Measurements from ENCODE around the gene RIPK4. TPM values are rescaled to one million over a fixed set of nuclear protein-coding genes. Genes with fewer than 3 reads are reported as not detected.

The RIPK4 gene
- total and polyA plus RNA-seq, 2 donors (not counting 1 experiment from before 2014, with no cell fraction given): not detected

DNA sequence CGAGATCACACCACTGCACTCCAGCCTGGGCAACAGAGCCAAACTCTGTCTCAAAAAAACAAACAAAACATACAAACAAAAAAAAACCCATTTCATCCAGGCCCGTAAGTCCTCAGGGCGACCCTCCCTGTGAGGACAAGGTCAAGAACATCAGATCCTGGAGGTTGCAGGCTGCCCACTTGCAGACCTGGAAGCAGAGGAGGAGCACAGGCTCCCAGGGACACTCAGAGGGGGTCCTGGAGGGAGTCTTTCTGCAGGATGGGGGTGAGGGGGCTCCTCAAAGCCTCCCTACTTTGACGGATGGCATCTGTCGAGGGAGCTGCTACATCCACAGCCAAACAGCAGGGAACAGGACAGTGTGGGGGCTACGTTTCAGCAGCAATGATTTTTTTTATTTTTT is 47.2 kb downstream of the RIPK4 start:
- Histone ChIP-seq H3K27me3 (replicated peaks in 1 of 4; ENCODE audit: control extremely low read depth in 1 of 4, control insufficient read depth in 3 of 4, insufficient read depth in 4 of 4, low read length in 3 of 4) (peaks cover 0 to 20% (median 2%) of the 10 kb centered on the region in 4 experiments), H3K79me2 (ENCODE audit: control insufficient read depth, insufficient read depth, low read length) (no peaks in the 10 kb centered on the region), H2AFZ (ENCODE audit: insufficient read depth, low read depth, low read length, poor library complexity, severe bottlenecking) (no peak overlapping the region), H3K4me2 (replicated peaks; ENCODE audit: low read depth, low read length, poor library complexity, severe bottlenecking) (no peak overlapping the region), H3K4me3 (ENCODE audit: control extremely low read depth in 1 of 5, extremely low read depth in 1 of 5, insufficient read depth in 1 of 5, low read depth in 2 of 5, low read length in 4 of 5) (no peak overlapping the region), H3K36me3 (replicated peaks in 1 of 2; ENCODE audit: control extremely low read depth in 1 of 2, control insufficient read depth in 1 of 2, extremely low read depth in 1 of 2, insufficient read depth in 2 of 2, low read length in 1 of 2) (no peaks in the 10 kb centered on the region), H3K27ac (ENCODE audit: low read length in 2 of 2) (no peak overlapping the region), H3K4me1 (ENCODE audit: control insufficient read depth in 2 of 2, insufficient read depth in 2 of 2, low read length in 2 of 2) (no peaks in the 10 kb centered on the region), H4K20me1 (ENCODE audit: control insufficient read depth, insufficient read depth, low read length, poor library complexity, severe bottlenecking) (no peaks in the 10 kb centered on the region), H3K9ac (ENCODE audit: low read length) (no peak overlapping the region), H3K9me3 (ENCODE audit: control extremely low read depth in 1 of 3, control insufficient read depth in 2 of 3, insufficient read depth in 1 of 3, low read length in 2 of 3) (no peaks in the 10 kb centered on the region)
- Mint-ChIP-seq H3K27ac (no peak overlapping the region), H3K4me1 (no peaks in the 10 kb centered on the region), H3K4me3 (no peak overlapping the region), H3K27me3 (peaks cover 45% of the 10 kb centered on the region), H3K9me3 (ENCODE audit: insufficient read depth) (no peaks in the 10 kb centered on the region)
- 96% methylated on average over 4 of the region's 6 CpGs for WGBS (ENCODE audit: insufficient coverage)
- ChIA-PET POLR2A (no interaction called here), CTCF (no interaction called here)
- no peak for TF ChIP-seq EZH2 (IDR thresholded peaks at IDR 0.05; ENCODE audit: borderline replicate concordance, insufficient read depth, low read depth, low read length, poor library complexity, severe bottlenecking)
- TF ChIP-seq, protein P1, sequence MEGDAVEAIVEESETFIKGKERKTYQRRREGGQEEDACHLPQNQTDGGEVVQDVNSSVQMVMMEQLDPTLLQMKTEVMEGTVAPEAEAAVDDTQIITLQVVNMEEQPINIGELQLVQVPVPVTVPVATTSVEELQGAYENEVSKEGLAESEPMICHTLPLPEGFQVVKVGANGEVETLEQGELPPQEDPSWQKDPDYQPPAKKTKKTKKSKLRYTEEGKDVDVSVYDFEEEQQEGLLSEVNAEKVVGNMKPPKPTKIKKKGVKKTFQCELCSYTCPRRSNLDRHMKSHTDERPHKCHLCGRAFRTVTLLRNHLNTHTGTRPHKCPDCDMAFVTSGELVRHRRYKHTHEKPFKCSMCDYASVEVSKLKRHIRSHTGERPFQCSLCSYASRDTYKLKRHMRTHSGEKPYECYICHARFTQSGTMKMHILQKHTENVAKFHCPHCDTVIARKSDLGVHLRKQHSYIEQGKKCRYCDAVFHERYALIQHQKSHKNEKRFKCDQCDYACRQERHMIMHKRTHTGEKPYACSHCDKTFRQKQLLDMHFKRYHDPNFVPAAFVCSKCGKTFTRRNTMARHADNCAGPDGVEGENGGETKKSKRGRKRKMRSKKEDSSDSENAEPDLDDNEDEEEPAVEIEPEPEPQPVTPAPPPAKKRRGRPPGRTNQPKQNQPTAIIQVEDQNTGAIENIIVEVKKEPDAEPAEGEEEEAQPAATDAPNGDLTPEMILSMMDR (IDR thresholded peaks at IDR 0.05): no peak
- ATAC-seq (ENCODE audit: low read depth) (no peak), DNase-seq (no peak)
- intact Hi-C loops (cut with micrococcal nuclease): no loop called here

DNA sequence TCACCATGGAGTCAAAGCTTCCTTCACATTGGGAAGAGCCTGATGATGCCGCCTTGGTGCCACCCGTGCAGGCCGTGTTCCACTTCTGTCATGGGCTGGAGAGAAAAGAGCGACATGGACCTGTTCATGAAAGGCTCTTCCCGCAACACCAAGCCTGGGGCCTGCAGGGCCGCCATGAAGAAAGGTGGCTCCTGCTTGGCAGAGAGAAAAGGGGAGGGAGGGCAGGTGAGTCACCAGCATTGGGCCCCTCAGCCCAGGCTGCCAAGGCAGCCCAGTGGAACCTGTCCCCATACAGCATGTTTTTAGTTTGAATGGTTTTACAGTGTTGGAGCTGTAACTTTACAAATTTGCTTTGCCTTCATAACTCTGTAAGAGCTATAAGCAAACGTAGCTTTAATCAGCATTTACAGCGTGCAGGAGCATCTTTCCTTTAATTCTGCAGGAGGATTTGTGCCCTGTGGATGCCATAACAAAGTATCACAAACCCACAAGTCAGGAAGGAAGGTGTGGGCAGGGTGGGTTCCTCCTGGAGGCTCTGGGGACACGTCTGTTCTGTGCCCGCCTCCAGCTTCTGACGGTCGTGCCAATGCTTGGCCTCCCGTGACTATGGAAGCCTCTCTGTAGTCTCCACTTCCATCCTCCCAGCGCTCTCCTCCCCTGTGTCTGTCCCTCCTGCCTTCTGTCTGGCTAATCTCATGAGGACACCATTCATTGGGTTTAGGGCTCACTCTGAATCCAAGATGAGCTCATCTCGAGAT is 49.1 kb downstream of the RIPK4 start:
- no peaks in the 10 kb centered on the region for H3K9me3 Mint-ChIP-seq (ENCODE audit: insufficient read depth)

More for the DNA sequence above, 49.1 kb downstream of the RIPK4 start:
- no peak for ATAC-seq (ENCODE audit: low read depth)
- TF ChIP-seq EZH2 (IDR thresholded peaks at IDR 0.05; ENCODE audit: borderline replicate concordance, insufficient read depth, low read depth, low read length, poor library complexity, severe bottlenecking): no peak
- TF ChIP-seq, protein P1 (IDR thresholded peaks at IDR 0.05): no peak
- Histone ChIP-seq H3K9me3 (ENCODE audit: control extremely low read depth in 1 of 3, control insufficient read depth in 2 of 3, insufficient read depth in 1 of 3, low read length in 2 of 3) (no peaks in the 10 kb centered on the region), H4K20me1 (ENCODE audit: control insufficient read depth, insufficient read depth, low read length, poor library complexity, severe bottlenecking) (no peaks in the 10 kb centered on the region), H3K79me2 (ENCODE audit: control insufficient read depth, insufficient read depth, low read length) (no peaks in the 10 kb centered on the region), H3K4me2 (replicated peaks; ENCODE audit: low read depth, low read length, poor library complexity, severe bottlenecking) (no peak overlapping the region), H3K4me3 (ENCODE audit: control extremely low read depth in 1 of 5, extremely low read depth in 1 of 5, insufficient read depth in 1 of 5, low read depth in 2 of 5, low read length in 4 of 5) (no peak overlapping the region), H3K9ac (ENCODE audit: low read length) (no peak overlapping the region), H3K4me1 (ENCODE audit: control insufficient read depth in 2 of 2, insufficient read depth in 2 of 2, low read length in 2 of 2) (no peaks in the 10 kb centered on the region), H3K27me3 (replicated peaks in 1 of 4; ENCODE audit: control extremely low read depth in 1 of 4, control insufficient read depth in 3 of 4, insufficient read depth in 4 of 4, low read length in 3 of 4) (peaks cover 0 to 13% (median 2%) of the 10 kb centered on the region in 4 experiments), H3K36me3 (replicated peaks in 1 of 2; ENCODE audit: control extremely low read depth in 1 of 2, control insufficient read depth in 1 of 2, extremely low read depth in 1 of 2, insufficient read depth in 2 of 2, low read length in 1 of 2) (no peaks in the 10 kb centered on the region), H3K27ac (ENCODE audit: low read length in 2 of 2) (no peak overlapping the region), H2AFZ (ENCODE audit: insufficient read depth, low read depth, low read length, poor library complexity, severe bottlenecking) (no peak overlapping the region)
- intact Hi-C loops (cut with micrococcal nuclease): no loop called here
- ChIA-PET POLR2A (no interaction called here), CTCF (no interaction called here)
- DNase-seq: no peak
- Mint-ChIP-seq H3K4me1 (no peaks in the 10 kb centered on the region), H3K27ac (no peak overlapping the region), H3K4me3 (no peak overlapping the region), H3K27me3 (peaks cover 49% of the 10 kb centered on the region)
- 47% methylated on average over 14 of the region's 15 CpGs for WGBS (ENCODE audit: insufficient coverage)

All from B cell (primary cell).